Measurements from ENCODE around the gene AGAP6.

GRCh38 chr10:50021646-50022045, 33.4 kb downstream of the AGAP6 start:
- TF ChIP-seq EZH2 (IDR thresholded peaks at IDR 0.05; ENCODE audit: borderline replicate concordance, low read length) (no peak), CTCF (conservative IDR thresholded peaks at IDR 0.05 in 1 of 2, IDR thresholded peaks at IDR 0.05 in 1 of 2; ENCODE audit: extremely low read depth in 1 of 2, insufficient read depth in 1 of 2, low read depth in 1 of 2, low read length in 2 of 2) (no peak)
